Hematopoietic multipotent progenitor cell treated with erythropoietin and hydrocortisone succinate and interleukin-3 and kit ligand, for 17 days (in vitro differentiated cells): Measurements from ENCODE around the gene SMG5.

Experiments used
- DNase-seq: peaks from one replicate; pipeline ENCODE4 v3.0.0-alpha.2; 2015; ENCODE audit warnings: low spot score

Gene SMG5

DNA sequence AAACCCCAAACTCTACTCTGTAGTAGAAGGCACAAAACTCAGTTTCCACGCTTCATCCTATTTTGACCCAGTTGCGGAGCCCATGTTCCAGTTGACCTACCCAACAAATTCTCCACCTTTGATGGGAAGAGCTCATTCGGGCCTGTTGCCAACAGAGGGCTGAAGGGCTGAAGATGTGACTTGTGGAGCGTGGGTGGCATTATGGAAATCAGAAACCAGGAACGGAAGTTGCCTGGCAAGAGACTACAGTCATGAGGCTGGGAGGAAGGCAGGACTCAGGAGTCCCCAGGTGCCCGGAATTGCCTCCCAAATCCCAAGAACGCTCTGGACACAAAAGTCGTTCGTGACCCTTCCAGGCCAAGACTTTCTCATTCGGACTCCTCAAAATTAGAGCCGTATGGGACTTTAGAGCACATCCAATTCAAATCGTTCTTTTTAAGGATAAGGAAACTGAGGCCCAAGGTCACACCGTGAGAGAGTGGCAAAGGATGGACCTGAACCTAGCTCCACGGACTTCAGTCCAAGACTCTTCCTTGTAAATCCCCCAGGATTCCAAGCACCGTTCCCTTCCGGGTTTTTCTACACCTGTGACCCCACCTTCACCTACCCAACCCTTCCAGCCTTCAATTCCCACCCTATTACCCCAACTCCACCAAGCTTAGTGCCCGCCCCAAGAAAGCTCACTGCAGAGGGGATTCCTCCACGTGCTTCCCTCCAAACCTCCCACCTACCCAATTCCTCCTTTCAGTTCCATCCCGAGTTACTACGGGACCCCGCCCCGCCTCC, 739 bp downstream of the SMG5 start:
- peak; percentile 35 for DNase-seq

DNA sequence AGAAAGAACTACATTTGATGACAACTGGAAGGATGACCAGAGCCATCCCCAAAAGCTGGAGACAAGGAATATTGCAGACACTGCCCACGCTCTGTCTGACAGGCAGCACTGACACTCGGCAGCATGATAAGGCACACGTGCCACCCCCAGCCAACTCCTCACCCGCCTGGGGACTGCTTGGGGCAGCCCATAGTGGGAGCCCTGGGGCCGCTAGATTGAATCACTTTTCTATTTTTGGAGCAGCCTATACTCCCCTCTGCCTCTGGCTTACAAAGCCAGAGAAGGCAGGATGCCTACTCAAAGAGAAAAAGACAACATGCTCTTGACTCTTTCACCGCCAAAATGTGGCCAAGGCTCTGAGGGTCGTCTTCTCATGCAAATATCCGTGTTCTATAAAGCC, 1.3 kb downstream of the SMG5 start:
- peak; percentile 50 for DNase-seq

DNA sequence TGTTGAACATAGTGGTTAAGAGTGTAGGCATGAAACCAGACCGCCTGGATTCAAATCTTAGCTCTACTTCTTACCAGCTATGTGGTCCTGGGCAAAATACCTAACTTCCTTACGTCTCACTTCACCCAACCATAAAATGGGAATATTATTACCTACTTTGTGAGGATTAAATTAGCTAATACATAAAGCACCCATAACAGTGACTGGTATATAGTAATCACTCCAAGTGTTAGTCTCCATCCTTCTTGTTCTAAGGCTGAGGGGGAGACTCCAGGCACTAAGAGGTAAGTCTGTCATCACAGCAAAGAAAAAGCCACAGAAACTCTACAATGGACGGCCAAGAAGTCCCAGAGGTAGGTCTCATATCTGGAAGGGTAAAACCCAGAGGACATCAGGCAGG, 2.8 kb downstream of the SMG5 start:
- no peak for DNase-seq

DNA sequence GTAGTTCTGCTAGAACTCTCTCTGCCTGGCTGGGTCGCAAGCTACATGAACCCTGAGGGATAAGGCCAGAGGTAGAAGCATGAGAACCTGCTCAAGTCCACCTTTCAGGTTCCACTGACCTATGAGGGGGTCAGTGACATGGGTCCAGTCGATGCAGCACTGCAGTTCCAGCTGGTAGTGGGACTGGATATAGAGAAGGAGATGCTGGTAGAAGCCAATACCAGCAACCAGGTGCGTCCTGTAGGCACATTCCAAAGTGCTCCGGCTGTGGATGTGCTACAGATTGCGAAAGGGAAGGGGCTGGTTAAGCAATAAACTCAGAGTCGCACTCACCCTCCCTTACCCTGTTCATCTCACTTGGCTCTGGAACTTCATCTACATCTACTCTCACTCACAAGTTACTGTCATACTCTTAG, 5.7 kb downstream of the SMG5 start:
- DNase-seq: no peak

DNA sequence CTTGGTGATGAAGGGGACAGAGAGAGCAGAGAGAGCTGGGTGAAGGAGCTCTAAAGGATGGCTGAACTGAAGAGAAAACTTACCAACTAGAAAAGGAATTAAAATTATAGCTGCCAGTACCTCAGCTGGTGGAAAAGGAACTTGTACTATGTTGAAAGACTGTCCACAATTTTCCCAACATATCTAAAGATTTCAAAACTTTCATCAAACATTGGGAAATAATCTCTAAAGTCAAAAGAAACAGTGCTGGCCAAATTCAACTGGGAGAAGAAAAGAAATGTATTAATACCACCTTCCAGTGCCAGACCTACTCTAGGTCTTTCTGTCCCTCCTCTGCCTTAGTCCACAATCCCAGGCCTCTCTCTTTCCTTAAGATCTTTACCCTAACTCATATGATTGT, 6.1 kb downstream of the SMG5 start:
- DNase-seq: no peak

DNA sequence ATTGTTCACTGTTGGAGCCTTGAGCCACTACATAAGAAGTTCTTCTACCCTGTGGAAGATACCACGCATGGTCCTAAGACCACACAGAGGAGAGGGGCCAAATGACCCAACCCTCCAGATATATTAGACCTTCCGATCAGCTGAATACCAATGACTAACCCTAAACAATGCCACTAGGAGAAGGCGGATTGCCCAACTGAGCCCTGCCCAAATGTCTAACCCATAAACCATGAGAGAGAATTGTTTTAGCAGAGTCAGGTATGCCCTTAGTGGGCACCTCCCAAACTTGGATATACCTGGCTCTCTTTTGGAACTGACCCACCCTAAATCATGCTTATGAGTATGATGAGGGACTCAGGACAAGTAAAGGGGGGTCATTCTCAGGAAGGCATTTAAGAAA, 12.3 kb downstream of the SMG5 start:
- DNase-seq: no peak

DNA sequence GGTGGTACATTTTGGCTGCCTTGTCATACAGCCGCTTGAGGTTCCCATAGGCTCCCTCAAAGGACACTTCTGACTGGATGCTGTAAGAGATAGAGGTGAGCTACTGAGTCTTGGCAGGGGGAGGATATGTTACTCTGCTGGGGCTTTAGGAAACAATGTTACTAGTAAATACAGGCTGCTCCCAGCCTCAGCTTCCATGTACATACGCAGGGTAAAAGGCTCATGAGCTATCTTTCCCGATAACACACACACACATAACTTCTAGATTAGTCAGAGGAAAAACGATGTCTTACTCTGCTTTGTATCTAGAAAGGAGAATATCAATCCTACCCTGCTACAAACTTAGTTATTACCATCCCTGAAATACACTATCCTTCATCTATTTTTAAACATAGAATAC, 14.3 kb downstream of the SMG5 start:
- DNase-seq: no peak

DNA sequence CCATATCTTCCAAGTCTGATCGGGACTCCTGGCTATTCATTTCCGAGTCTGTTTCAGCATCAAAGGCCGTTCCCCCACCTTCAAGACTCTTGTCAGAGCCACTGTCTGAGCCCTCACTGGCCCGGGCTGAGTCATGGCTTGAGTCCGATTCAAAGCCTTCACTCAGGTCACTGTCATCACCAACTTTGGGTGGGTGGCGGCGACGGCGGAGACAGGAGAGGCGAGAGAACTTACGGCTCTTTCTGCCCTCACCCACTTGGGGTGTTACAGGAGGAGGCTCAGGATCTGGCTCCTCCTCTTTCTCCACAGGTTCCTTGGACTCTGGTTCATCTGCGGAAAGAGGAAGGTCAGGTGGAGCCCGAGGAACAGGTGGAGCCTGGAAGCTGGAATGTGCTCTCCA, 16.6 kb downstream of the SMG5 start:
- no peak for DNase-seq

DNA sequence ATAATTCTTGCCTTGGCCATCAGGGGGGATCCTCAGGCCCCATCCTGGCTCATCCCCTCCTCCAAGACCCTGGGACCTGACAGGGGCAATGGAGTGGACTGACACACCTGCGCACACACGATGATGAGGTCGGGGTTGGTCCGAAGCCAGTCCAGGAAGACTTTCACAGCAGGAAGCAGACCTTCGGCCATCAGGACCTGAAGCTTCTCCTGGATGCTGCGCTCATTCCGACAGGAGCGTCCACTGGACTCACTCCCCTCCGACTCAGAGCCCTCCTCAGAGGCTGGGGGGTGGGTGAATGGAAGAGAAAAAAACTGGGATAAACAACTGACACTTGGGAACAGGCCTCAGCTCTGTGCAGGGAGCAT, 19.4 kb downstream of the SMG5 start:
- no peak for DNase-seq

DNA sequence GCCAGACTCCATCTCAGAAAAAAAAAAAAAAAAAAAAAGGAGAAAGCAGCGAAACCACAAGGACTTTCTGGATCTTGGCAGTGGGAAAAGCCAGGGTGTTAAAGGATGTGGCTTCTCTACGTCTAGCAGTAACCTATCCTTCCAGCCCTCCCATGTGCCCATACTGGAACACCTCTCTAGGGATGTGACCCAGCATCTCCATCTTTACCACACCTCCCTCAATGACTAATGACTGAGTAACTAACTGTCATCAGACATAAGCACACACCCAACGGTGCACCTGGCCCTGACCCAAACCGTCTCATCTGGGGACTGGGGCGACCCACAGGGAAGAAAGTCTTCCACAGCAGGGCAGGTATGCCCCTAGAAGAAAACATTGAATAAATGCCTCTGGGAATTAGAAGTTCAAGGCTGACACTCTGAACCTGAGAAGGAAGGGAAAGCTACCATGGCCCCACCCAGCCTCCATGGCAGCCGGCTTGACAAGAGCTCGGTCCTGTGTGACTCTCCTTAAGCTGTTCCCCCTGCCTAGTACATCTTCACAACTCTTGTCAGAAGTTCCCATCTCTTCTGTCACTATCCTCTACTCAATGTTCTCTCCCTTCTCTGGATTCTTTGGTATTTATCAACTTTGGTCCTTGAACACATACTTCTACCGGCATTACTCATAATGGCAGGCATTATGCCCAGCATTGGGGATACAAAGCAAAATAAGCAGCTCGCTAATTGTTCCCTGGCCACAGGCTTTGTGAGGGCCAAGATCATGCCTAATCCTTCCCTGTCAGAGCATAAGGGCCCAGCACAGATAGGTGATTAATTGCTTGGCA, 20.0 kb downstream of the SMG5 start:
- peak; percentile 47 for DNase-seq

DNA sequence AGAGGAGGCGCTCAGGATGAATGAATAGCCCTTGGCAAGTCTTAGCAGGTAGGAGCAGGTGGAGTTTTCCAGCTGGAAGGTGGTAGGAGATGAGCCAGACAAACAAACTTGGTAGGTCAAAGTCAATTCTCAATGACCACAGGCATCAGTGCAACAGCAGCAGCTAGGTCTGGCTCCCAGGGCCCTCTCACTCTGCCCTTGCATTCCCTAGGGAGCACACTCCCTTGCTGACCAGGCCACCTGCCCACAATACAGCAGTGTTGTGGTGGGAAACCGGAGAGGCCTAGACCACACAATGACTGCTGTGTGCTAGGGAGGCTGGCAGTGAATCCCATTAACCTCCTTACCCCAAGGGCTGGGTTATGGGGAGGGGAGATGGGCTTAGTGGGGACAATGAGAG, 21.7 kb downstream of the SMG5 start:
- DNase-seq: no peak

DNA sequence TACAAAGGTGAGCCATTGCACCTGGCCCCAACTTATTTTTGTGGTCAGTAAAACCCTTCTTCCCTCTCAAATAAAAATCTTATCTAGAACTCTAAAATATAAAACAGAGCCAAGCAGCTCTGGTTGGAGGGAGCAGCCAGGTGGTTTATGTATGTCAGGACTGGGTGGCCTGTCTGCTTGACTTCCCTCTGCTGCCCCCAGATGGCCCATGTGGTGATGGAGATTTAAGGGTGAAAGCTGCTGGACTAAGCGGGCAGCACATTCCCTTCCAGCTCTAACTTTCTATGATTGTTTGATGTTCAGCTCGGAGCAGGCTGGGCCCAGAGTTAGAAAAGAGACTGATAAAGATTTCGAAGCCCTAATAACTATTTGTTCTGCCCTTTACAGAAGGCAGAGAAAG, 22.8 kb downstream of the SMG5 start:
- no peak for DNase-seq

DNA sequence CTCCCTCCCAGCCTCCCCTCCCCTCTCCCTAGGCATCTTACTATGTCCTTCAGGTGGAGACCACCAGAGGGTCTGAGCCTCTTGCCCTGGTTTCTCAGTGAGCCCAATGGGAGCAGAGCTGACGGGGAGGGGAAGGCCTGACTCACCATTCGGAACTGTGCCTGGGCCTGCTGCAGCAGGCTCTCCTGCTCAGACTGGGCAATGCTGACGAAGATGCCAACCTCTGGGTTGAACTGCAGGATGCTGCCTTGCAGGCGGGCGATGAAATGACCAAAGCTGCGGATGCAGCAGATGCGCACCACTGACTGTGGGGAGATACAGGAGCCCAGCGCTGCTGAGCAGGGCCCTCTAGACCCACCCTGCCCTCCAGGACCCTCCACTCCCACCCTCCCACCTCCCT, 23.8 kb downstream of the SMG5 start:
- no peak for DNase-seq

DNA sequence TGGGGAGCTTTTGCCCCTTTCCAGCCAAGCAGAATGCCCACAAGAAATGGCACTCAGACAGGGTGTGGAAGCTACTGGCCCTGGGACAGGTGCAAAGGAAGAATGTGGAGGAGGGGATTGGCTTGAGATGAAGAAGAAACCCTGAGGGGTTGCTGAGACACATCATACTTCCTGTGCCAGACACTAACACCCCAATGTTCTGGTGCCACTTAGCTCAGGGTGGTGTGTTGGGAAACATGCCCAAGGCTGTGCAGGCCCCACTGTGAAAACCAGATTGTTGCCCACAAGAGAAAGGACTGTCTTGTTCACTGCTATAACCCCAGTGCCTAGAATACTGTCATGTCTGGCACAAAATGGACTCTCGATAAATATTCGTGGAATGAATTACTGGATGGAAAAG, 24.9 kb downstream of the SMG5 start:
- no peak for DNase-seq

DNA sequence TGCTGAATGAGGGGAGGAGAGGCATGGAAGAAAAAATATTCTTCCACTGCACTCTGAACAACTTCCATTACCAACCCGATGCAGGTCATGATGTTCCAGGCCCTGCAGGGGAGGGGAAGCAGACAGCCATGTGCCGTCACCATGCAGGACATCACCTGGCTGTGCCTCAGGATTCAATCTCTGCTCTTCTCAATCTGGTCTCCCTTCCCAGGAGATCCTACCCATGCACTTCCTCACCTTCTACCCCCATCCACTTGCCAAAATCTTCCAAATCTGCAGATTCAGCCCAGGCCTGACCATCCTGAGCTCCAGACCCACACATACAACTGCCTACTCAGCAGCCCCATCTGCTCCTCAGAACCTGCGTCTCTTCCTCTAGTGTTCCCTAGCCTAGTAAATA, 29.0 kb downstream of the SMG5 start:
- DNase-seq: no peak

DNA sequence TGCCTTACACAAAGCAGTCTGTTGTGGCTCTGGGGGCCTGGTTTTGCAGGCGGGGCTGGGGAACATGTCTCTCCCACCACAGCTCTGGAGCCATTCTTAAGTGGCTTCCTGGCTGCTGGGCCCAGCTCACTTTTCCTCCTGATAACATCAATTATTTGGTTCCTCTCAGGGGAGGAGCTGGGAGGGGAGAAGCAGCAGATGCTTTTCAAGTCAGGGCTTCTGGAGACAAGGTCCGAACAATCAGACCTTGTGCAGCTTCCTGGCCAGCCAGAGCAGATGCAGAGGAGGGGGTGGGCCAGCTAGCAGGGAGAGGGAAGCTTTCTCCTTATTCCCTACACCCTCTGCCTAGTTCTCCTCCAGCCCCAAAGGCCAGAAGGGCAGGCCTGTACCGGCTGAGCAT, 31.1 kb downstream of the SMG5 start:
- no peak for DNase-seq

DNA sequence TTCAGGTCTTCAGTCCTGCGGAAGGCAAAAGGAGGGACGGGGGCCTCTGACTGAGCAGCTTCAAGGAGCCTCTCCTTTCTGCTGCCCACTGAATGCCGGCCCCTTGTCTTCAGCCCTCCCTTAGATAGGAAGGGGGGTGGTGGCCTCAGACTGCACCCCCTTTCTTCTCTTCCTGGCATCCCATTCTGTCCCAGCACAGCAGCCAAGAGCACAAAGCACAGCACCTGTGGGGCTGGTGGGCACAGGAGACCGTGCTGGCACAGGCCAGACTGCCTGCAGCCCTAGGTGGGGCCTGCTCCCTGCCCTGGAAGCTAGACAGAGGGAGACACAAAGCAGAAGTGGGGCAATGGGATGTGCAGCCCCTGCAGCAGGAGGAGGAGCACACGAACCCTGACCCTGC, 33.0 kb downstream of the SMG5 start:
- no peak for DNase-seq

DNA sequence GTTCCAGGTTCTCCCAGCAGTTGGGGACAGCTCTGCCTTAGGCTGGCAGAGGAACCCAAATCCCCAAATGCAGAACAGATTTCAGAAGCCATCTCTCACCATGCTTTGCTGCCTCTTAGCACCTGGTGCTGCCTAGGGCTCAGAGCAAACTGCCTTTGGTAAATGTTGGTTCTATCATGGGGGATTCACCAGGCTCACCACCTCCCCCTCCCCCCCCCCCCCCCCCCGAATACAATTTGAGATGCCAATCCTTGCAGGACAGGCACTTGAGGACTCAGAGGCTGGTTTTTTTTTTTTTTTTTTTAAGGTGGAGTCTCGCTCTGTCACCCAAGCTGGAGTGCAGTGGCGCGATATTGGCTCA, 34.3 kb downstream of the SMG5 start:
- DNase-seq: no peak

DNA sequence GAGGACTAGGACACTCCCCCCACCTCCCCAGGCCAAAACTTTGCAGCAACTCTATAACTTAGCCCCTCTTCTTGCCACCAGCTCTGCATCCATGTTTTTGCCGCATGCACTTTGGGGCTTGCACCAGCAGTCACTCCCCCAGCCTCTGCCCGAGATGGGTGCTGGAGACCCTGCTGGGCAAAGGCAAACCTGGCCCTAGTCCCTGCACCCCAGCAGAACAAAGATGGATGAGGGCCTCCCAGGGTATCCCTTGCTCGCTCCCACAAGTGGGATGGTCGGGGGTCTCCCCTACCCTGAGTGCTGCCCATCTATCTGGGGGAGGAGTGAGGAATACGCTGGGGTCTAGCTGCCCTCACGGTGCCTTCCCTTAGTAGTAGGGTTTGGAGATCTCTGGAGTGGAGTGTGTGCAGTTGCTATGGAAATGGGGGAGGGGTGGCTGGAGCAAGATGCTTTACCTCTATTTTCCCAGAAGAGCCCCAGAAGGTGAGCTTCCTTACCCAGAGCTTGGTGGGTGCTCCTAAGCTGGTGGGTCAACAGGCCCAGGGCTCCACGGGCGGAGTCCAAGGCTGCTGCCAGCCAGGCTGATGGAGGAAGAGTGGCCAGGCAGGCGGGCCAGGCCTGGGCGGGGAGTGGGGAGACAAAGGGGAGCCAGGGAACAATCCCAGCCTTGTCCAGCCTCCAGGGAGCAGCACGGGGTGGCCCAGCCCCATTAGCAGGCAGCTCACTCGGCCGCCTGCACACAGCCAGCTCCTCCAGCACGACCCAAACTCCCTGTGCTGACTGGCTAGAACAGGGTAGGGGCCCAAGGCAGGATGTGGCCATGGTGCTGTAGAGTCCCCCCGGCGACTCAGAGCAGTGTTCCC, 34.9 kb downstream of the SMG5 start, which contains the start of gene PAQR6:
Gene PAQR6, minus strand, starts transcription at position 597 of the 863 bp plus-strand sequence. CDS start 1,325 bp downstream, outside the sequence.
- no peak for DNase-seq

DNA sequence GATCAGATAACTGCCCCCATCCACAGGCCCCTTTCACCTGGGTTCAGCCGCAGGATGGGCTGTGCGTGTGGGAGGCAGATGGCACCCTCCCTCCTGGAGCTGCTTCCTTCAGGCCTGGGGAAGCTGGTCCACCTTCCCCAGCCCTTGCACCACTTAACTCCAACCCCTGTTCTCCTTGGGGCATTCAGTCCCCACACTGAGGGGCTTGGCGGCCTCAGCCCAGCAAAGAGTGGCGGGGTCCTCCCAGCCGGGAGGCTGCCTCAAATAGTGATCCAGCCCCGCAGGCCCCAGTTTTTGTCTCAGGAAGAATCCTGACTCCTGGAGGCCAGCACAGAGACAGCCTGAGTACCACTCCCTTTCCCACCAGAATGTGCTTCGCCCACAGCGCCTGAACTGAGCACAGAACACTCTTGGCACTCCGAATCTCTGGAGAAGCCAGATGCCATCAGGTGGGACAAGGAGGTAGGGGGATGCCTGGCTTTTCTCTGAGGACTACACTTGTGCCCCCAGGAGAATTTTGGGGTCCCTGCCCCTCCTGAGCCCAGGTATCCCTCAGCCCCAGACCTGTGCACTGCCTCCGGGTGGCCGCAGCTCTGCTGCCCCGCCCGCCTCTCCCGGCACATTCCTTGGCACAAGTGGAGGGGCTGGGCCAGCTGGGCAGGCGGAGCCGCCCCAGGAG, 35.7 kb downstream of the SMG5 start:
- DNase-seq: no peak

DNA sequence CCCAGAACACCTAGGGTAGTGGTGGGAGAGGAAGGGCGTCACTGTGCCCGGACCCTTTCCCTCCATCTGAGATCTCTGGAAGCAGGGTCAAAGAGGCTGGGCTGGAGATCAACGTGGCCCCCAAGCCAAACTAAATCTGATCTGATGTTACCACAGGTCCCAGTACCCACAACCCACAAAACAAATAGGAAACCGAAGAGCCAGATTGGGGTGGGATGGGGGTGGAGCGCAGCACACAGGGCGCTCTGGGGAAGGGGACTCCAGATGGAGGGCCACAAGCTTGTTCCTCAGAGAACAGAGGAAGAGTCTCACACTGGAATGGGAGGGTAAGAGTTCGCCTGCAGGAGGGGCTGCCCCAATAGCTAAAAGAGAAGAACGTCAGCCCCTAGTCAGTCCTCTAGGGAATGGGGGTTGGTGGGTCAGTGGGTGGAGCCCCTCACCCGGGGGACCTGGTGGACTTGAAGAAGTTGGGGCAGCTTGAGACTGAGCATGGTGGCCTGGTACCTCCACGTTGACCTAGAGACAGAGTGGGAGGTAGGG, 36.3 kb downstream of the SMG5 start:
- no peak for DNase-seq
